ENCODE data around the gene MYO16.
A peak's percentile ranks its signal among the peaks of the same experiment; 100 is the strongest.

The MYO16 gene

GRCh38 chr13:109160887-109161669, 531.7 kb downstream of the MYO16 start:
- no peak for DNase-seq

- DNase-seq, result peak; percentile 13 to 65
Measured at GRCh38 chr13:109162248-109163036, 533.0 kb downstream of the MYO16 start.

- DNase-seq, result no peak
Measured at GRCh38 chr13:109163037-109163379, 533.6 kb downstream of the MYO16 start.

GRCh38 chr13:109165417-109165904, 536.0 kb downstream of the MYO16 start:
- DNase-seq, result no peak

GRCh38 chr13:109166804-109167203, 537.4 kb downstream of the MYO16 start:
- DNase-seq, result no peak

- no peak for DNase-seq
Measured at GRCh38 chr13:109172136-109172535, 542.7 kb downstream of the MYO16 start.

GRCh38 chr13:109175666-109176065, 546.3 kb downstream of the MYO16 start:
- no peak for DNase-seq

GRCh38 chr13:109180905-109181425, 551.6 kb downstream of the MYO16 start:
- DNase-seq, result no peak

GRCh38 chr13:109182777-109183465, 553.5 kb downstream of the MYO16 start:
- no peak for DNase-seq

- no peak for DNase-seq
Measured at GRCh38 chr13:109191413-109191812, 562.0 kb downstream of the MYO16 start.

- DNase-seq, result no peak
Measured at GRCh38 chr13:109192306-109192705, 562.9 kb downstream of the MYO16 start.

- DNase-seq, result no peak
Measured at GRCh38 chr13:109196948-109197347, 567.5 kb downstream of the MYO16 start.

- no peak for DNase-seq
Measured at GRCh38 chr13:109198585-109198984, 569.2 kb downstream of the MYO16 start.

- DNase-seq, result no peak
Measured at GRCh38 chr13:109199280-109199679, 569.9 kb downstream of the MYO16 start.

- DNase-seq, result no peak
Measured at GRCh38 chr13:109200556-109200955, 571.1 kb downstream of the MYO16 start.

GRCh38 chr13:109203587-109203986, 574.2 kb downstream of the MYO16 start:
- DNase-seq, result no peak

GRCh38 chr13:109204252-109204651, 574.8 kb downstream of the MYO16 start:
- no peak for DNase-seq

GRCh38 chr13:109204657-109205056, 575.2 kb downstream of the MYO16 start:
- DNase-seq, result no peak

- no peak for DNase-seq
Measured at GRCh38 chr13:109205315-109205714, 575.9 kb downstream of the MYO16 start.

- no peak for DNase-seq
Measured at GRCh38 chr13:109206616-109207015, 577.2 kb downstream of the MYO16 start.

GRCh38 chr13:109207622-109208021, 578.2 kb downstream of the MYO16 start:
- no peak for DNase-seq

- DNase-seq, result no peak
Measured at GRCh38 chr13:109208522-109208921, 579.1 kb downstream of the MYO16 start.

GRCh38 chr13:109209526-109209925, 580.1 kb downstream of the MYO16 start:
- DNase-seq, result no peak

All from CD4-positive, alpha-beta T cell treated with Interleukin-1 beta for 1 hour (primary cell).